Ammon's horn (tissue), 1 donor: Measurements from ENCODE around the gene ABHD12.
"Not testable (repeated sequence)": the region's sequence is repeated elsewhere in the genome, so short reads cannot be mapped to it uniquely, and the experiment has no call there.

Experiments used
- DNase-seq: peaks from one replicate; pipeline ENCODE4 v3.0.0-alpha.2; 2016; ENCODE audit warnings: low spot score

Gene ABHD12

DNA sequence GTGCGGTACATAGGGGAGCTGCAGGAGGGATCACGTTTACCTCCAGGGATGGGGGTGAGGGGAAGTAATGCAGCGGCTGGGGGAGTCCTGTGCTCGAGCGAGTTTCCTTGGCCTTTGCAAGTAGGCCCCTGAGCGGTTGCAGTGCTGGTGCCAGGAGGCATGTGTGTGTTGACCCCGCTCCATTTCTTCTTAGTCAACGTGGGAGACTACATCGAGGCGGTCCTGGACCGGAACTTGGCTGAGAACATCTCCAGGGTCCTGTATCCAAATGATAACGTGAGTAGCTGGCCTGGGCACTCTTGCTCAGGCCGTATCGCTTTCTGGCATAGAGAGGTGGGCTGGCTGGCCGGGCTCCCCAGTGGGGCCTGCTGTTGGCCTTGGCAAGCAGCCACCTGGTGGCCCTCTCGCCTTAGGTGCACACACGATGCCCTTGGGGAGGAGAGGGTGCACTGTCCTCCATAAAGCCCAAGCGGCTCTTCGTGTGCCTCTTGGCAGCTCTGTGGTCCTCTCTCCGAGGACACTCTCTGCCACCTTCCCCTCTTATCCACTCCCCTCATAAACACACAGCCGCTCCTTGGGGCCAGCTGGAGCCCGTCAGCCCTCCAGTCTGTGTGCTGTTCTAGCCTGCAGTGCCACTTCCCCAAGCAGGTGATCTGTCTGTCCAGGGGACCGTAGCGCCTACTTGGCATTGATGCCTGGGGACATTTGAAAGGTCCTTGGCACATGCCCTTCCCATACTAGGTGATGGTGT lies 113.4 kb downstream of the ABHD12 start:
- no peak for DNase-seq

DNA sequence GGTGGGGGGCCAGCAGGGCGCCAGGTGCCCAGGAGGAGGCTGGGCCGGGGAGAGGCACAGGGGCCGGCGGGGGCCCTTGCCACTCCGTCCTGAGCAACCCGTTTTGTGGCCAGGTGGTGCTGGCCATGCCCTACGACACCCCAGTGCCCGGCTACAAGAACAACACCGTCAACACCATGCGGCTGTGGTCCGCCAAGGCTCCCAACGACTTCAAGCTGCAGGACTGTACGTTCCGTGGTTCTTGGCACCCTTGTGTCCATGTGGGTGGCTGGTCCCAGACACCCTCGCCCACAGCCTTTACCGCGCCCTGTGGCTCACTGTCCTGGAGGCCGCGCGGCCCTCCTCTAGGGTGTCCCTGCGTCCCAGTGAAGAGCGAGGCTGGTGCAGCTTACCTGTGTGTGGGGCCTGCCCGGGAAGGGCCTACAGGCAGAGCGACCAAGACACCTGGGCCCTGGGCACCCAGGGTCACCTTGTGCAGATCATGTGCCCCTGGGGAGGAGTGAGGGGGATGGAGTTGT lies 114.0 kb downstream of the ABHD12 start:
- no peak for DNase-seq

DNA sequence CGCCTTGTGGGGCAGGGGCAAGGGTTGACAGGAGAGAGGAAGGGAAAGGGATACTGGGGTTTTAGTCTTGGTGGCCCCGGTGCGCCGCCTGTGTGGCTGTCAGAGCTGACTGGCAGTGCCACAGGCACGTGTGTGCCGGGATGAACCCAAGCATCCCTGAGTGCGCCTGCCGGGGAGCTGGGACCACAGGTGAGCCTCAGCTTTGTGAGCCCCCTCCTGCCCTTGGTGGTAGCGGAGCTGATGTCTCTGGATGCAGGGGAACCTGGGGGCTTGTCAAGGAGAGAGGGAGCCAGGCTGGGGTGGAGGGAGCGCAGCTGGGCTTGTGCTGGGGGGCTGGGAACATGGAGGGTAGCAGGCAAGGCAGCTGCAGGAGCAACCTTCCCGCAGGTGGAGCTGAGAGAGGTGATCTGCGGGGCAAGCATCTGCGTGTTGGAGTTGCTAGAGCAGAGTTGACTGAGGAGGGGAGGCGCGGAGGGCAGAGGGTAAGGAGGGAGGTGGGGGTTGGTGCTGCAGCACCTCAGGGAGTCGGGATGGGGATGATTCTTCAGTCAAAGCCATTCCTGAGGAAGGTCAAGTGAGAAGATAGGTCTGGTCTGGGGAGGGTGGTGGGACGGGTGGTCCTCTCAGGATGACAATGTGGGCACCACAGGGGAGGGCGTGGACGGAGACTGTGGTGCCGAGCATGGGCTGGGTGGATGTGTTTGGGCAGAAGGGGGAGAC lies 114.7 kb downstream of the ABHD12 start:
- DNase-seq: no peak

DNA sequence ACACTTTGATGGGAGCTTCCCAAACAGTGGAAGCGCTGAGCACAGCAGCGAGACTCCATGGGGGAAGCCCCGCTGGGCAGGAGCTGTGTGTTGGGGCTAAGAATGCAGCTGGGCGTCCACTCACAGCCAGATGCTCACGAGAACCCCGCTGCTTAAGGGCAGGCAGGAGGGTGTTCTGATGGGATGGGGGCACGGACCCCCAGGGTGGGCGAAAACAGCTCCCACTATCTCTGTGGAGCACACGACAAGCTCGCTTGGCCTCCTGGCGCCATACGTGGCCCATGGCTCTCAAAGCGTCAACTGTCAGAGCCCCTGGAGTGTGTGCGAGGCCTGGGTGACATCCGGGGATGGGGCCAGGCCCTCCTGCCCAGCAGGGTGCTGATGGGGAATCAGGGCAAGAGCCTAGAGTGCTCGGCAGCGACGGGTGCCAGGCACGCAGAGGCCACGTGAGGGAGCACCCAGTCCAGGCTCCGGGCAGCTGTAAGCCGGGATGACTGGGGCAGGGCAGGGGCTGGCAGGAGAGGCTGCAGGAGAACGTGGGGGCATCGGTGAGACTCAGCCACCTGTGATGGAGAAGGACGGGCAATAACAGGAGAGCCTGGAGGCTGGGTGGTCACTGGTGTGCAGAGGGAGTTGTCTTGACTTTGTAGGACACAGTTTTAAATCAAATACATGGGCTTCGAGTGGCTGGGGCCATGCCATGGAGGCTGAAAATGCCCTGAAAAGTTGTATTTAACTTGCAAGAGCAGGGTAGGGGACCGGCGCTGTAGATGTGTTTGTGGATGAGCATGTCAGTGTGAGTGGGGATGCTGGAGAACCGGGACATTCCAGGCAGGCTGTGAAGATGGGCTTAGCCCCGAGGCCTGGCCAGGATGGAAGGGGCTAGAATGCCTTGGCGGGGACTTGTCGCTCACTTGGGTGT lies 115.5 kb downstream of the ABHD12 start:
- no peak for DNase-seq

DNA sequence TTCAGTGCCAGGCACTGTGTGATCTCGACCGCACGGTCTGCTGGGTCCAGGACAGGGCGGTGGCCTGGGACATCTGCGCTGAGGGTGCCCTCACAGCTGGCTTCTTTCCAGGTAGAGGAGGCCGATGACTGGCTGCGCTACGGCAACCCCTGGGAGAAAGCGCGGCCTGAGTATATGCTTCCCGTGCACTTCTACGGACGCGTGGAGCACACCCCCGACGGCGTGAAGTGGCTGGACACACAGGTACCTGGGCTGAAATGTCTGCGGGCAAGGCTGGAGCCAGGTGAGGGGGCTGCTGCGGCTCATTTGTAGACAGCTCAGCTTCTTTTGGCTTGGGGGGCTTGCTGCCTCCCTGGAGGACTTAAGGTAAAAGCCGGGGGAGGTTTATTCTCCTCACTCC lies 116.2 kb downstream of the ABHD12 start:
- DNase-seq: no peak

DNA sequence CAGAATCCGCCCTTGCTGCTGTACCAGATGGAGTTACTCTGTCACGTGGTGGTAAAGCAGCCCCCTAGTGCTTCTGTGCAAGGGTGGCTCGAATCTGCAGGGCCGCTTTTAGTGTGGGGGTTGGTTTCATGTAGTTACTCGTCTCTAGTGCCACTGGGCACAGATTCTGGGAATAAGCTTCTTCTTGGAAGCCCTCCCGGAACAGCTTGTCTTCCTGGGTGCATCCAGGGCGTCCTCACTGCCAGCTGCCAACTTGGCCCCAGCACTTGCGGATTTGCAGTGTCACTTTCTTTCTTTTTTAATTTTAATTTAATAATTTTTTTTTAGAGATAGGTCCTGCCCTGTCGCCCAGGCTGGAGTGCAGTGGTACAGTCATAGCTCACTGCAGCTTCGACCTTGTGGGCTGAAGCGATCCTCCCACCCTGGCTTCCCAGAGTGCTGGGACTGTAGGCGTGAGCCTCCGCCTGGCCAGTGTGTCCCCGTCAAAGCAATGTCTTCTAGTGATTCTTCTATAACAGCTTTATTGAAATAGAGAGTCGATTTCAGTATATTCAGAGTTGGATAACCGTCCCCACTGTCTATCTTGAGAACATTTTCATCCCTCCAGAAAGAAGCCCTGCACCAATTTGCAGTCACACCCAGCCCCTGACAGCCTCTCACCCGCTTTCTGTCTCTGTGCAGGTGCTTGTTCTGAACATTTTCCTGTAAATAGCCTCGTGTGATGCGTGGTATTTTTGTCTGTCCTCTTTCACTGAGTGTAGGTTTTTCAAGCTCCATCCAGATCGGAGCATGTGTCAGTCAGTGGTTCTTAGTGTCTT lies 116.9 kb downstream of the ABHD12 start:
- DNase-seq: peak; percentile 75

DNA sequence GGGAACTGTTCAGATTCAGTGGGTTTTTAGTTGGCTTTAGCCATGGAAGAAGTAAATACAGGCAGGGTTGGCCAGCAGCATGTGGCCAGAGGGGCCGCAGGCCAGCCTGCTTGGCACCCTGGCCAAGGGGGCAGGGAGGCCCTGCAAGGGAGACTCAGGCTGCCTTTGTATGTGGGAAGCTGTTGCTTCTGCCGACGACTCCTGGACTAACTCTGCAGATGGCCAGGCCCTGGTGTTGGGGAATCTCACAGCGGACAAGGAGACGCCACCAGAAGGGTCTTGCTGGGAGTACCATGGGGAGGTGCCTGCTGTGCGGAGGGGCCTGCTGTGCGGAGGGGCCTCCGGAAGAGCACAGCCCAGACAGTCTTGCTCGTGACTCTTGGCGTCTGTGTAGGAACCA lies 117.6 kb downstream of the ABHD12 start:
- no peak for DNase-seq

DNA sequence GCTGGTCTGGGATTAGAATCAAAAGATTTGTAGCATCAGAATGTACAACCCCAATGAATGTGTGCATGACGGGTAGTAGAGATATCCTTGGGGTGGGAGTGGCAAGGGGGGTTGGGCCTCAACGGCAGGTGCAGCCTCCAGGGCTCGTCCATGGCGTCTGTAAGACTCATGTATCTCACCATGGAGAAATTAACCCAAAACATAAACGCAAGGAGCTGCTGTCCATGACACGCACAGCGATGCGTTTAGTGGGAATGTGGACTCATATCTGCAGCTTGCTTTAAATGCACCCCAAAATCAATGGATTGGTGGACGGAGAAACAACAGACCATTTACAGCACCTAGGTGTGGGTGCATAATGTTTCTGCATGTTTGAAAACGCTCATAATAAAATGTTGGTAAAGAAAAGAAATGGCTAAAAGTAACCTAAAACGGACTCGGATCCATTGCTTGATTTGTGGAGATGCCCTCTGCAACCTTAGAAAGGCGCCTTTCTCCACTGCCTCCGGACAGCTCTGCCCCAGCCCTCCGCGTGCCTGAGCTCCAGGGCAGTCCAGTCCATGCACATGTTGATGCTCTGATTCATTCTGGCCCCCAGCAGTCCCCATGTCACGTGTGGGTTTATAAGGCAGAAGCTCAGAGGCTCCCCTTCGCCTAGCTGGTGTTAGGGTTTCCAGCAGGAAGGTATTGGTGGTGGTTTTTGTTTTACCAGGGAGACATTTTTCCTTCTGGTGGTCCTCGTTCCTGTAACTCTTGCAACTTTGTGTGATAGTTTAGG lies 118.2 kb downstream of the ABHD12 start:
- no peak for DNase-seq

DNA sequence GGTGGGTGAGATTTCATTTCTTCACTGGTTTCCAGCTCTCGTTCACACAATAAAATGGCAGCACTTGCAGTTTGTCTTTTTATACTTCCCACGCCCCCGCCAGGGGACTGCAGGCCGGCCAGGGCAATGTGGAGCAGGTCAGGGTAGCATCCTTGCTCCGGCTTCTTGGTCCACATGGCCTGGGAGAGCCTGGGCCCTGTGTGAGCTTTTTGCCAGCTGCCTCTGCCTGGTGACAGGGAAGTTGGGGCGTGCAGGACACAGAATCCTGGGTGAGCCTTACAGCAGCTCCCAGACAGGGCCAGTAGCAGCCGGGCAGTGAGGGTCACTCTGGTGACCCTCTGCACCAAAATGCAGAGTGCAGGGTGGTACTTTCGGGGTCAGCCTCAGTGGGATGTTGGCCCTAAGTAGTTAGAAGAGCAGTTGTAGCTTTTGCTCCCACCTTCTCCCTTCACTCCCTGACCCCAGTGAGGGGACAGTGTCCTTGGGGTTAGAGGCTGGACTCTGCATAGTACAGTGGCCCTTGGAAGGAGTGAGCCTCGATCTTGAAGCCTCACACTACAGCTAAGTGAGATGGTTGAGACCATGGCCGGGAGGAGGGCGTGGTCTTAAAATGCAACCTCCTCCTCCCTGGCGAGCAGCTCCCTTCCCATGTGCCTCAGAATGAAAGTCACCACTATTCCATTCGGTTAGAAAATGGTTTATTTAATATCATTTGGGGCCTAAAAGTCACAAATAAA lies 119.0 kb downstream of the ABHD12 start:
- DNase-seq: no peak

DNA sequence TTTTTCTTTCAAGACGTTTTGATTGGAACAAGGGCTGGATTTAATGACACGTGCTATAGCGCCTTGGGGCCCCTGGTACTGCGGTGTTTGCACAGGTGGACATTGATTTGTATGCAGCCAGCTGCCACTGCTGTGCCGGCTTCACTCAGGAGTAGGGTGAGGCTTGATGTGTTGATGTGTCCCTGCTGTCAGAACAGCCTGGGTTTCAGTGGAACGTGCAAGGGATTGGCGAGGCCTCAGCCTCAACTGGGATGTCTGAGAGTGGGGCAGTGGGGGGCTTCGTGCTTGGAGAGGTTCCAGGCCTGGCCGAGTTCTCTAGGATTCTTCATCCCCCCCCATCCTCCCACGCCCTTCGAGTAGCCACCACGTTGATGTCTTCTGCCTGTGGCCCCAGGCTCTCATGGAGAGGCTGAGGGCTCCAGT lies 119.8 kb downstream of the ABHD12 start:
- DNase-seq: no peak

DNA sequence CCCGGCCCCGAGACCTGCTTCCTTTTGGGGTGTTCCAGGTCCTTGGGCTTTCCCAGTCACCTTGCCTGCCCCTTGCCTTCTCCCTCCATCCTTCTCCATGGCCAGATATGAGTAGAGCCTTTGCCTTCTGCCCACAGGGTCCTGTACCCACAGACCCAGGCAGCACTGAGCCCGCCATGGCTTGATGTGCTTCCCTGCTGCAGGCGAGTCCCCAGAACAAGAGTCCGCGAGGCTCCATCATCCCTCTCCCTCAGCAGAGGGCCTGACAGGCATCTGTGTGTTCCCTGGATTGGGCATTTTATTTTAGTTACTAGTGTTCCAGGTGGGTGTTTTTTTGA lies 120.8 kb downstream of the ABHD12 start:
- DNase-seq: no peak

DNA sequence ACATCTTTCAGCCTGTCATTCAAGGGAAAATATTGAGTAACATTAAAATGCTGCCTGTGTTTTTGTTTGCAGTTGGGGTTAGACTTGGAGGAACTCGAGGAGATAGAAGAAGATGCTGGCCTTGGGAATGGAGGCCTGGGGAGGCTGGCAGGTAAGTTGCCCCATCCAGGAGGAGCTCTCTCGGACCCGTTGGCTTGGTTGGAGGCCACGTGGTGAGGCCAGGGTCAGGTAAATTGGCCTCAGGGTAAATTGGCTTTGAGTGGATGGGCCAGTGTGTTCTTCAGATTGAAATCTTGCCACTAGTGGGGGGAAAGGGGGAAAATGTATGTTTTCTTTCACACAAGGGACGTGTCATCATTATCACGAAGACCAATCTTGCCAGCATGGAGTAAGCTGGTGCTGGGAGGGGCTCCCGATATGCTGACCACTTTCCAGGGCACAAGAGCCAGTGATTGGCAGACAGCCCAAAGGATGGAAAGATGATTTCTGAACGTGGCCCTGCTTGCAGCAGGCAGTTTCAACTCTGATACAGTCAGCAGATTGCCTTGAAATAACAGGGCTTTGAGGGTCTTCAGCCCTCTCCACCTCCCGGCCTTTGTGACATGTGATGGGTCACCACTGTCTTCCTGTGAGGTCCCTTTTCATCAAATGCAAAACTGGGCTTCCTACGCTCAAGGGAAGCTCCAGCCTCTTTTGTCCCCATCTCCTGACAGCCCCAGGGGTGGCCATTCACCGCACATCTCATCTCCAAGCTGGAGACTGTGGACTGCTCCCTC lies 121.4 kb downstream of the ABHD12 start:
- DNase-seq: no peak

DNA sequence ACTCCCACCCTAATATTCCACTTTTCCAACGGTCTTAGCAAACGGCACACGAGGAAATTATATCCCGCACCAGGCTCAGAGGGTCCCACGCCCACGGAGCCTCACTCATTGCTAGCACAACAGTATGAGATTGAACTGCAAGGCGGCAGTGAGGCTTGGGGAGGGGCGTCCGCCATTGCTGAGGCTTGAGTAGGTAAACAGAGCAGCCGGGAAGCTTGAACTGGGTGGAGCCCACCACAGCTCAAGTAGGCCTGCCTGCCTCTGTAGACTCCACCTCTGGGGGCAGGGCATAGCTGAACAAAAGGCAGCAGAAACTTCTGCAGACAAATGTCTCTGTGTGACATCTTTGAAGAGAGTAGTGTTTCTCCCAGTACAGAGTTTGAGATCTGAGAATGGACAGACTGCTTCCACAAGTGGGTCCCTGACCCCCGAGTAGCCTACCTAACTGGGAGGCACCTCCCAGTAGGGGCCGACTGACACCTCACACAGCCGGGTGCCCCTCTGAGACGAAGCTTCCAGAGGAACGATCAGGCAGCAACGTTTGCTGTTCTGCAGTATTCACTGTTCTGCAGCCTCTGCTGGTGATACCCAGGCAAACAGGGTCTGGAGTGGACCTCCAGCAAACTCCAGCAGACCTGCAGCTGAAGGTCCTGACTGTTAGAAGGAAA lies 129.7 kb downstream of the ABHD12 start:
- not testable (repeated sequence) for DNase-seq

DNA sequence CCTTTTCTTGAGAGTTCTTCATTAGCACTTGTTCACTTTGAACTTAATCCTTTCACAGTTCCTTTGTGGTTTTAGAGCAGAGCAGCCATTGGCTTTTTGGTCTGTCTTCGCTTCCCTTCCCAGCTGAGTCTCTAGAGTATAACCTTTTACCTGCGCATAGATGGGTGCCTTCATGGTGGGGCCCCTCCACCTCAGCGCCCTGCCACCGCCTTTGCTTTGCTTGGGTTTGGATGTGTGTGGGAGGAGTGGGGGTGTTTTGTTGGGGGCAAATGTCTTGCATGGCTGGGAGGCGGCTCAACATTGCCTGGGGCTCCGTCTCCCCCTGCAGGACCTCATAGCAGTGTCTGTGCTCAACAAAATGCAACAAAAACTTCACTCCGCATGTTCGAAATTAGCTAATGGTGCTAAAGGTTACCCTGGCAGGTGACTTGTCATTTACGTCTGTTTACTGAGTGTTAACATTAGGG lies 130.8 kb downstream of the ABHD12 start:
- DNase-seq: no peak

DNA sequence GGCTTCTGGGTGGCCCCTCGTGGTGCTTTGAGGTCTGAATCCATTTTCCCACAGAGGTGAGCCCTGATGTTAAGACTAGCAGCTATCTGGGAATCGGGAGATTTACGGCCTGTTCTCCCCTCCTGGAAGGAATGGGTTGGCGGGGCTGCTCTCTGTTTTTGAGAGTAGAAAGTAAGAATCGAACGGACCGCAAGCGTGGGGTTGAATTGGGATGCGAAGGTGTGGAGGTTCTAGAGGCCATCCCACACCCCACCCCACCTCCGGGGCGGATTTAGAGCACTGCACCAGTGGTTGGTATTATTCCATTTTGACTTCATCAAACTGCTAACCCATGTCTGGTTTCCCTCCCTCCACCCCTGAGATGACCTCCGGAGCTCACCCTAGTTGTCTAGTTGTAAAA lies 131.3 kb downstream of the ABHD12 start:
- DNase-seq: no peak

DNA sequence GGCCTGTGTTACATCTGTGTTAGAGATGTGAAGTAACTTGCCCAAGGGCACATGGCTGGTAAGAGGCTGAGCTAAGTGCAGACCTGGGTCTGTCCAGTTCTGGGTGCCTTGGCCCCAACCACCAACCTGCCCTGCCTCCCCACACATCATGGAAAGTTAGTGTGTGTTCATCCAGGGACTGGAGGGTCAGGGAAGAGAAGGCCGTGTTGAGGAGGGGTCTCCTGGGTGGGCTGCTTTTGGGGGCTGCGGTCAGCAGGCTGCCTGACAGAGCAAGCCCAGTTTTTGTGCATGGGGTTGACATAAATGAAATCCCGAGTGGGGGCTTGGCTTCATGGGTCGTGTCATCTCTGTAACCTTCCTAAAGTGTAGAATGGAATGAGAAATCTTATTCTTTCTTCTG lies 131.8 kb downstream of the ABHD12 start:
- no peak for DNase-seq

DNA sequence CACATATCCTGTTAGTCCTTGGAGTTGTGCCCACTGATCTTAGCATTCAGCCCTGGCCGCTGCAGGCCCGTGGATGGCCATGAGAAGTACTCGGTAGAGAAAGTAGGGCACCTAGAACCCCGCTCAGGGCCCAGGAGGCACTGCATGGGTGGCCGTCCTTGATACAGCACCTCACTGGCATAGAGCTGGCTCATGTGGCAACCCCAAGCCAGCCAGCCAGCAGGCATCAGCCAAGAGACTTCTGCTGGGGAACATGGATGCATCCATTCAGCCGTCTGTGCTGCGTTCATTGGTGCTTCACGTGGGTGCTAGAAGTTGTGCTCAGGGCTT lies 132.2 kb downstream of the ABHD12 start:
- no peak for DNase-seq

DNA sequence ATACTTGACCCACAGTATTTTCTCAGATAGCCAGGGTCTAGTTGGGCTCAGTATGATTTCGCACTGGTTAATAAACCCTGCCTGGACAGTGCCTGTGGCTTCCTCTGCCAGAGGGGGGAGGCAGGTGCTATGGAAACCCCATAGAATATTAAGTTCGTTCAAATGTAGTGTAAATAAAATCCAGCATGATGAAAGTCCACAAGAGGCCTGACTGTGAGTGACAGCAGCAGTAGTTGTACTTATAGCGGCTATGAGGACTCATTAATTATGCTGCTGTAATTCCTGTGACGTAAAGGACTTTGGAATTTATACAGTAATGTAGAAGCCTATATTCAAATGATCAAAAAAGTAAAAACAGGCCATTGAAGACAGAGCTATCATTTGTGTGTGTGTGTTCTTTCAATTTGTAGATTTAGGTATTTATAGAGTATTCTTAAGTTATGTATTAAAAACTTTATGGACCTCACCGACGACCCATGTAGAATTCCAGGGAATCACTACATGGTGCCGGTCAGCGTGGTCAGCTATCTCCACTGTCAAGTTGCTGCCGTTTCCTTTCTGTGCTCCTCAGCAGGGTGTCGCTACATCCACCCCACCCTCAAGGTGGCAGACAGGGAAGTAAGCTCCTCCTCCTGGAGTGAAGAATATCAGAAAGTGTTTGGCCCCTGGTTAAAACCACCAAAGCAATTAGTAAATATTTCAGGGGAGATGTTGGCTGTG lies 132.7 kb downstream of the ABHD12 start:
- DNase-seq: no peak
